AG08395 (cell line): ENCODE data around the gene SLC38A5.
"Not testable (repeated sequence)": the region's sequence is repeated elsewhere in the genome, so short reads cannot be mapped to it uniquely, and the experiment has no call there.

Experiments used
- DNase-seq: peaks from one replicate; pipeline ENCODE4 v3.0.0; 2012; ENCODE audit warnings: mixed read lengths, low spot score

The SLC38A5 gene

DNA sequence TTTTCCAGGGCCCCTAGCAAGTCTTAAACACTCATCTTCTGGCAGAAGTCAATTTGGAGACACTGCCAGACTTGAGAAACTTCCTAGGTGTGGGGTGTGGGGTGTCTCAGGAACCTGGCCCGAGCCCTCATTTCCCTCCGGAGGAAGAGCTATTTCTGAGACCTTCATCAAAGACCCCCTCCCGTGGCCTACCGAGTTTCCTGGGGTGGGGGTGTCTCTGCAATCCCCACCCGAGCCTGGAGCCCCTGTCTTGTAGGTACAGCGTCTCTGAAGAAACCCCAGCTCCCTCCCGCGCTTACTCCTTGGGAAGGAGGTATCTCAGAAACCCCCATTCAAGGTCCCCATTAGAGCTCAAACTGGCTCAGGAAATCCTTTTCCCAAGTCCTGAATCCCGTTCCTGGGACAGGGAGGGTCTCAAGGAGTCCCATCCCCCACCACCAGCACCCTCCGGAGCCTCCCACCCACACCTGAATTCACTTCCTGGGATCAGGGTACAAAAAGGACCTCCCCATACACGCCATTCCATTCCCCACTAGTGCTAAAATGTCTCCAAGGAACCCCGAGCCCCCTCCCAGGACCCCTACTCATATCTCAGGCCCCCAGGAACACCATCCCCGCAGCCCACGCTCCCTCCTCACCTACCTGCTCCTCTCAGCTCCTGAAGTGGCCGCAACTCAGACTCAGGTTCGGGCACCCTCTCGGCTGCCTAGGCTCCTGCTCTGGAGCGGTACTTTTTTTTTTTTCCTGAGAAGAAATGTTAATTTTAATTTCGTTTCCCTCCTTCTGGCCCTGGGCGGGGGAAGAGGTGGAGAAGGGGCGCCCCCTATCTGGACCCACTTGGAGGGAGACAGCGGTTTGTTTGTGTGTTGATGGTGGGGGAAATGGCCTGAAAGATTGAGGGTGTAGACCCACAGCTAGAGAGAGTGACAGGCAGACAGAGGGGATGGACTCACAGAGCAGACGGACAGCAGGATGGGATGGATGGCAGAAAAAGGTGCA, 1.1 kb downstream of the SLC38A5 start:
- no peak for DNase-seq

- no peak for DNase-seq
Measured at GRCh38 chrX:48468247-48468671, 1.8 kb downstream of the SLC38A5 start.

- no peak for DNase-seq
Measured at GRCh38 chrX:48467281-48467761, 2.7 kb downstream of the SLC38A5 start.

DNA sequence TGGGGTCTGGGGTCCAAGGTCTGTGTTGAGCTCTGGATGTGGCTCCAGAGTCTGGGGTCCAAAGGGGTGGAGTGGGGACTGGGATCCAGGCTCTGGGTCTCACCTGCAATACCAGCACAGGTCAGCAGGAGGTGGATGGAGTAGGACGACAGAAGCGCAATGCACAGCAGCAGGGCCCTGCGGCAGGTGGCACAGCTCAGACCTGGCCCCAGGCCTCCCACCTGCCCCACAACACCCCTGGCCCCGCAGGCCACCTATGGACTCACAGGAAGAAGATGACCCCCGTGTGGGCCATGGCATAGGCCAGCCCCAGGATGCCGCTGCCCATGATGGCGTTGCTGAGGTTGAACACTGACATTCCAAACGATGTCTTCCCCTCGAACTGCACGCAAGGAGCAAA, 3.4 kb downstream of the SLC38A5 start:
- DNase-seq = no peak

DNA sequence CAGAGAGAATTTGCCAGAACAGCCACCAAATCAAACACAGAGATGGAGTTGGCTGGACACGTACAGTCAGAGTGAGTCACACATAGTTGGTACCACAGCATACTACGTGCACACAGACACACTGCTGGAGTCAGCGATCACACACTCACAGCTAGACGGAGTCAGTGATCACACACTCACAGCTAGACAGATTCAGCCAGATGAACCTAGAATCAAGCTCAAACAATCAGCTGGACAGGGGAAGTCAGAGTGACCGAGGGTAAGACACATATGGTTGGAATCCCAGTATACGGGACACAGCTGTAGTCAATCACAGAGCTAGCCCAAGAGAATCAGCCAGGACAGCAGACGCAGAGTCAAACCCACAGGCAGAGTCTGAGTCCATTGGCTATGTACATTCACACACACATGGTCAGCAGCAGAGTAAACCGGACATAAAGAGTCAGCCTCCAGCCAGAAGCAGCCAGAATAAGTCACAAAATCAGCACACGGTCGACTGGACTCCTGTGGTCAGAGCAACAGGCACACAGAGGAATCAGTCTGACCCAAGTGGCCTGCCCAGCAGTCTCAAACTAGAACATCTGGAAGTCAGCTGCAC, 4.6 kb downstream of the SLC38A5 start:
- DNase-seq = peak; percentile 81

- DNase-seq = no peak
Measured at GRCh38 chrX:48461830-48462229, 8.2 kb downstream of the SLC38A5 start.

GRCh38 chrX:48460606-48461005, 9.5 kb downstream of the SLC38A5 start:
- DNase-seq = no peak

GRCh38 chrX:48460031-48460430, 10.0 kb downstream of the SLC38A5 start:
- no peak for DNase-seq

- no peak for DNase-seq
Measured at GRCh38 chrX:48459483-48459882, 10.6 kb downstream of the SLC38A5 start.

- DNase-seq = no peak
Measured at GRCh38 chrX:48458711-48459110, 11.3 kb downstream of the SLC38A5 start.

GRCh38 chrX:48456628-48457331, 13.3 kb downstream of the SLC38A5 start:
- DNase-seq = no peak

DNA sequence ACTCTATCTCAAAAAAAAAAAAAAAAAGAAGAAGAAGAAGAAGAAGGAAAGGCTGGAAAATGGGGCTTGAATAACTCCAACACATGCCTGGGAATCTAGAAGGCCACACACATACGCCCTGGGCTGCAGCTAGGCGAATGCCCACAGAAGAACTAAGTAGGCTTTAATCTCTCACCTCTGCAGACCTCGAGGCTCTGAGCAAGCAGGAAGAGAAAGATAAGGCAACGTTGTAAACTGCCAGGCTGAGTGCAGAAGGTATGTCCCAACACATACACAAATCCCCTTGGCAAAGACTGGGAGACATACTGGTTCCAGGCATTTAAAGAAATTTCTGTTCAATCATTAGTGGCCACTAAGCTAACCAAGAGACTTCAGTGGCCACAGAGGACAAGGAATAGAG, 18.4 kb downstream of the SLC38A5 start:
- no peak for DNase-seq

GRCh38 chrX:48450076-48450475, 20.0 kb downstream of the SLC38A5 start:
- DNase-seq = no peak

DNA sequence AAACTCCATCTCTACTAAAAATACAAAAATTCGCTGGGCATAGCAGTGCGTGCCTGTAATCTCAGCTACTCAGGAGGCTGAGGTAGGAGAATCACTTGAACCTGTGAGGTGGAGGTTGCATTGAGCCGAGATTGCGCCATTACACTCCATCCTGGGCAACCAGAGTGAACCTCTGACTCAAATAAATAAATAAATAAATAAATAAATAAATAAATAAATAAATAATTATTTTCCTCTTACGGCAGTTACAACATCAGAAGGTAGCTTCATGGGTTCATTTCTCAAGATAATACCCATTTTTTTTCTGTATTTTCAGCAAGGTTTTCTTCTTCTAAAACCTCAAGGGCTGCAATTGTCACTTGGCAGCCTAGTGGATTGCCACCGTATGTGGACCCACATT, 22.9 kb downstream of the SLC38A5 start:
- DNase-seq = not testable (repeated sequence)

DNA sequence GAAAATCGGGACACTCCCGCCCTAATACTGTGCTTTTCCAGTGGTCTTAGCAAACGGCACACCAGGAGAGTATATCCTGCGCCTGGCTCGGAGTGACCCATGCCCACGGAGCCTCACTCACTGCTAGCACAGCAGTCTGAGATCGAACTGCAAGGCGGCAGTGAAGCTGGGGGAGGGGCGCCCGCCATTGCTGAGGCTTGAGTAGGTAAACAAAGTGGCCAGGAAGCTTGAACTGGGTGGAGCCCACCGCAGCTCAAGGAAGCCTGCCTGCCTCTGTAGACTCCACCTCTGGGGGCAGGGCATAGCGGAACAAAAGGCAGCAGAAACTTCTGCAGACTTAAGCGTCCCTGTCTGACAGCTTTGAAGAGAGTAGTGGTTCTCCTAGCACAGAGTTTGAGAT, 36.3 kb downstream of the SLC38A5 start:
- not testable (repeated sequence) for DNase-seq

DNA sequence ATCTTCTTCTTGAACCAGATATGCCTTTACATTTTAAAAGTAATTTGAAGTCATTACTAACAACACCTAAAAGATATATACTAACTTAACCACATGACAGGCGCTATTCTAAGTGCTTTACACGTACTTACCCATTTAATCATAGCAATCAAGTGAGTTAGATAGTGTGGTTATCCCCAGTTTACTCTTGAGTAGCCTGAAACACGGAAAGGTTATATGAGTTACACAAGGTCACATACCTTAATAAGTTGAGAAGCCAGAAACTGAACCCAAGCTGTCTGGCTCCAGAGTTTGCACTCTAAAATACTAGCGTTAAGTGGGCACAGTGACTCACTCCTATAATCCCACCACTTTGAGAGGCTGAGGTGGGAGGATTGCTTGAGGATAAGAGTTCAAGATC, 39.9 kb downstream of the SLC38A5 start:
- DNase-seq = not testable (repeated sequence)

GRCh38 chrX:48429606-48430005, 40.5 kb downstream of the SLC38A5 start:
- DNase-seq = not testable (repeated sequence)

- DNase-seq = not testable (repeated sequence)
Measured at GRCh38 chrX:48427027-48427716, 42.9 kb downstream of the SLC38A5 start.

DNA sequence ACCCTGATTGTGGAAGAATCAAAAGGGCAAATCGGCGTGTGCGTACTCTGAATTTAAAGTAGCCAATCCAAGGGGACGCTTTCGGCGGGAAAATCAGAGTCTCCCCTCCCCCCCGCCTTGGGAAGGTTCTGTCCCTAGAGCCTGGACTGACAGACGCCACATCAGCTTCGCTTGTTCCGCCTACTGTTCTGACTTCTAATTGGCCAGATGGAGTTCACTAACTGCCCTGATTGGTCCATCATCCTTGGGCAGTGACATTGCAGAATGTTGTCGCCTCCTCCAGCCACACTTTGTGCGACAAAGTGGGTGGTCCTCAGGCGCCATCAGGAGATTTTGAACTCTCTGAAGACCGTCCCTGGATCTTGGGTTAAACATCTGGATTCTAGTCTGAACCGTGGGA, 58.2 kb downstream of the SLC38A5 start, which contains the start of gene SSX4B:
SSX4B (minus strand) TSS at position 101 of the 400 bp plus-strand sequence. CDS start 588 bp downstream, outside the sequence.
- DNase-seq = not testable (repeated sequence)
